ENCODE measurements around the gene MVD. TPM values are rescaled to one million over a fixed set of nuclear protein-coding genes. Genes with fewer than 3 reads are reported as not detected.
"Not testable (repeated sequence)": the region's sequence is repeated elsewhere in the genome, so short reads cannot be mapped to it uniquely, and the experiment has no call there.

The MVD gene
- total RNA-seq, 2 experiments from 2014 or later: 134 to 139 TPM

- Mint-ChIP-seq H3K36me3 (ENCODE audit: low read depth) (peaks cover 11% of the 10 kb centered on the region), H3K27me3 (no peaks in the 10 kb centered on the region), H3K4me3 (no peak overlapping the region), H3K27ac (no peak overlapping the region), H3K4me1 (no peaks in the 10 kb centered on the region), H3K9me3 (no peaks in the 10 kb centered on the region)
- DNase-seq: no peak
- ChIA-PET POLR2A (interaction anchor here (2.9 kb wide), 1 partner anchor 9 kb away, joined by 11 read pairs; the partner anchor contains the start of gene MVD), CTCF (no interaction called here)
Observed at GRCh38 chr16:88672776-88673175, 9.9 kb upstream of the MVD start.

- Mint-ChIP-seq H3K4me3 (no peak overlapping the region), H3K27me3 (no peaks in the 10 kb centered on the region), H3K36me3 (ENCODE audit: low read depth) (peaks cover 8% of the 10 kb centered on the region), H3K9me3 (no peaks in the 10 kb centered on the region), H3K27ac (no peak overlapping the region), H3K4me1 (no peaks in the 10 kb centered on the region)
- POLR2A ChIA-PET: interaction anchor here (0.9 to 2.9 kb wide), 2 partner anchors 8 to 52 kb away, joined by 3 to 11 read pairs; partner anchors contain the start of gene MVD
- CTCF ChIA-PET: no interaction called here
- no peak for DNase-seq
Observed at GRCh38 chr16:88671806-88672205, 8.9 kb upstream of the MVD start.

- ChIA-PET POLR2A (interaction anchor here (1.2 kb wide), 1 partner anchor 11 kb away, joined by 3 read pairs; no protein-coding TSS in a partner anchor), CTCF (no interaction called here)
Observed at GRCh38 chr16:88669980-88670379, 7.1 kb upstream of the MVD start.

GRCh38 chr16:88669493-88669892, 6.6 kb upstream of the MVD start:
- H3K9me3 Mint-ChIP-seq, H3K27ac Mint-ChIP-seq, H3K27me3 Mint-ChIP-seq, H3K4me3 Mint-ChIP-seq, DNase-seq, H3K4me1 Mint-ChIP-seq, CTCF ChIA-PET: not testable (repeated sequence)
- peaks cover 11% of the 10 kb centered on the region for H3K36me3 Mint-ChIP-seq (ENCODE audit: low read depth)
- POLR2A ChIA-PET: interaction anchor here (1.2 kb wide), 1 partner anchor 12 kb away, joined by 3 read pairs; no protein-coding TSS in a partner anchor

More at GRCh38 chr16:88669980-88670379, 7.1 kb upstream of the MVD start:
- H3K4me1 Mint-ChIP-seq: peaks cover 2% of the 10 kb centered on the region
- DNase-seq: no peak
- no peak overlapping the region for H3K27ac Mint-ChIP-seq
- H3K36me3 Mint-ChIP-seq (ENCODE audit: low read depth): peaks cover 11% of the 10 kb centered on the region
- H3K27me3 Mint-ChIP-seq: no peaks in the 10 kb centered on the region
- H3K9me3 Mint-ChIP-seq: no peaks in the 10 kb centered on the region
- no peak overlapping the region for H3K4me3 Mint-ChIP-seq

GRCh38 chr16:88667461-88667860, 4.6 kb upstream of the MVD start:
- Mint-ChIP-seq H3K36me3 (ENCODE audit: low read depth) (peaks cover 14% of the 10 kb centered on the region), H3K4me3 (no peak overlapping the region), H3K9me3 (no peaks in the 10 kb centered on the region), H3K27me3 (no peaks in the 10 kb centered on the region), H3K27ac (no peak overlapping the region), H3K4me1 (peaks cover 10% of the 10 kb centered on the region)
- no peak for DNase-seq
- CTCF ChIA-PET: interaction anchor here (1.0 kb wide), 1 partner anchor 31 kb away, joined by 3 read pairs; no protein-coding TSS in a partner anchor
- POLR2A ChIA-PET: no interaction called here

- H3K36me3 Mint-ChIP-seq (ENCODE audit: low read depth): peaks cover 18% of the 10 kb centered on the region
- H3K27ac Mint-ChIP-seq: no peak overlapping the region
- no peaks in the 10 kb centered on the region for H3K9me3 Mint-ChIP-seq
- no peaks in the 10 kb centered on the region for H3K27me3 Mint-ChIP-seq
- H3K4me1 Mint-ChIP-seq: peaks cover 22% of the 10 kb centered on the region
- DNase-seq: no peak
- ChIA-PET CTCF (interaction anchor here (1.4 kb wide), 1 partner anchor 20 kb away, joined by 4 read pairs; no protein-coding TSS in a partner anchor), POLR2A (interaction anchor here (0.9 kb wide), 1 partner anchor 145 kb away, joined by 4 read pairs; no protein-coding TSS in a partner anchor)
- no peak overlapping the region for H3K4me3 Mint-ChIP-seq
Observed at GRCh38 chr16:88665570-88665969, 2.7 kb upstream of the MVD start.

- H3K4me3 Mint-ChIP-seq: peak overlapping the region; percentile 50
- peaks cover 23% of the 10 kb centered on the region for H3K4me1 Mint-ChIP-seq
- no peak for DNase-seq
- no peaks in the 10 kb centered on the region for H3K27me3 Mint-ChIP-seq
- ChIA-PET POLR2A (interaction anchor here (0.9 to 1.1 kb wide), 3 partner anchors 39 to 145 kb away, joined by 3 to 4 read pairs (median 3); no protein-coding TSS in a partner anchor), CTCF (interaction anchor here (1.4 kb wide), 1 partner anchor 20 kb away, joined by 4 read pairs; no protein-coding TSS in a partner anchor)
- peaks cover 20% of the 10 kb centered on the region for H3K36me3 Mint-ChIP-seq (ENCODE audit: low read depth)
- no peaks in the 10 kb centered on the region for H3K9me3 Mint-ChIP-seq
- no peak overlapping the region for H3K27ac Mint-ChIP-seq
Observed at GRCh38 chr16:88665148-88665547, 2.3 kb upstream of the MVD start.

GRCh38 chr16:88662222-88662842, 559 bp downstream of the MVD start:
- H3K4me1 Mint-ChIP-seq: peaks cover 25% of the 10 kb centered on the region
- H3K9me3 Mint-ChIP-seq: no peaks in the 10 kb centered on the region
- ChIA-PET CTCF (interaction anchor here (1.0 kb wide), 1 partner anchor 9 kb away, joined by 4 read pairs; no protein-coding TSS in a partner anchor), POLR2A (interaction anchor here (0.7 to 2.5 kb wide), 10 partner anchors 10 to 150 kb away, joined by 3 to 18 read pairs (median 4); partner anchors contain the start of gene APRT)
- H3K36me3 Mint-ChIP-seq (ENCODE audit: low read depth): peaks cover 19% of the 10 kb centered on the region
- peak overlapping the region; percentile 91 for H3K4me3 Mint-ChIP-seq
- peak; percentile 38 for DNase-seq
- no peaks in the 10 kb centered on the region for H3K27me3 Mint-ChIP-seq
- peak overlapping the region; percentile 78 for H3K27ac Mint-ChIP-seq

- peaks cover 18% of the 10 kb centered on the region for H3K36me3 Mint-ChIP-seq (ENCODE audit: low read depth)
- no peaks in the 10 kb centered on the region for H3K27me3 Mint-ChIP-seq
- ChIA-PET POLR2A (no interaction called here), CTCF (no interaction called here)
- no peaks in the 10 kb centered on the region for H3K9me3 Mint-ChIP-seq
- H3K4me3 Mint-ChIP-seq: peak overlapping the region; percentile 36
- peaks cover 25% of the 10 kb centered on the region for H3K4me1 Mint-ChIP-seq
- no peak overlapping the region for H3K27ac Mint-ChIP-seq
- DNase-seq: no peak
Observed at GRCh38 chr16:88661468-88661867, 1.4 kb downstream of the MVD start.

- H3K9me3 Mint-ChIP-seq: no peaks in the 10 kb centered on the region
- H3K4me3 Mint-ChIP-seq: no peak overlapping the region
- ChIA-PET POLR2A (no interaction called here), CTCF (interaction anchor here (1.0 kb wide), 1 partner anchor 78 kb away, joined by 3 read pairs; no protein-coding TSS in a partner anchor)
- peaks cover 24% of the 10 kb centered on the region for H3K36me3 Mint-ChIP-seq (ENCODE audit: low read depth)
- no peak overlapping the region for H3K27ac Mint-ChIP-seq
- peaks cover 21% of the 10 kb centered on the region for H3K4me1 Mint-ChIP-seq
- H3K27me3 Mint-ChIP-seq: no peaks in the 10 kb centered on the region
- DNase-seq: no peak
Observed at GRCh38 chr16:88659160-88659559, 3.7 kb downstream of the MVD start.

GRCh38 chr16:88658714-88659113, 4.2 kb downstream of the MVD start:
- Mint-ChIP-seq H3K9me3 (no peaks in the 10 kb centered on the region), H3K4me3 (no peak overlapping the region), H3K27ac (no peak overlapping the region), H3K36me3 (ENCODE audit: low read depth) (peaks cover 26% of the 10 kb centered on the region), H3K4me1 (peaks cover 18% of the 10 kb centered on the region), H3K27me3 (no peaks in the 10 kb centered on the region)
- POLR2A ChIA-PET: no interaction called here
- CTCF ChIA-PET: no interaction called here
- no peak for DNase-seq

- ChIA-PET POLR2A (no interaction called here), CTCF (no interaction called here)
- no peaks in the 10 kb centered on the region for H3K9me3 Mint-ChIP-seq
- no peak overlapping the region for H3K27ac Mint-ChIP-seq
- H3K27me3 Mint-ChIP-seq: no peaks in the 10 kb centered on the region
- H3K4me1 Mint-ChIP-seq: peaks cover 21% of the 10 kb centered on the region
- H3K36me3 Mint-ChIP-seq (ENCODE audit: low read depth): peaks cover 31% of the 10 kb centered on the region
- no peak overlapping the region for H3K4me3 Mint-ChIP-seq
- no peak for DNase-seq
Observed at GRCh38 chr16:88657371-88657770, 5.5 kb downstream of the MVD start.

GRCh38 chr16:88656291-88656980, 6.5 kb downstream of the MVD start:
- Mint-ChIP-seq H3K4me3 (no peak overlapping the region), H3K4me1 (peaks cover 22% of the 10 kb centered on the region), H3K9me3 (no peaks in the 10 kb centered on the region), H3K36me3 (ENCODE audit: low read depth) (peaks cover 30% of the 10 kb centered on the region), H3K27ac (no peak overlapping the region), H3K27me3 (no peaks in the 10 kb centered on the region)
- ChIA-PET CTCF (no interaction called here), POLR2A (no interaction called here)
- DNase-seq: no peak
